ENCODE results near the gene EPHA6. TPM values are rescaled to one million over a fixed set of nuclear protein-coding genes. Genes with fewer than 3 reads are reported as not detected.

Gene EPHA6
- total RNA-seq, 1 experiment from 2014 or later = 2.7 TPM

DNA sequence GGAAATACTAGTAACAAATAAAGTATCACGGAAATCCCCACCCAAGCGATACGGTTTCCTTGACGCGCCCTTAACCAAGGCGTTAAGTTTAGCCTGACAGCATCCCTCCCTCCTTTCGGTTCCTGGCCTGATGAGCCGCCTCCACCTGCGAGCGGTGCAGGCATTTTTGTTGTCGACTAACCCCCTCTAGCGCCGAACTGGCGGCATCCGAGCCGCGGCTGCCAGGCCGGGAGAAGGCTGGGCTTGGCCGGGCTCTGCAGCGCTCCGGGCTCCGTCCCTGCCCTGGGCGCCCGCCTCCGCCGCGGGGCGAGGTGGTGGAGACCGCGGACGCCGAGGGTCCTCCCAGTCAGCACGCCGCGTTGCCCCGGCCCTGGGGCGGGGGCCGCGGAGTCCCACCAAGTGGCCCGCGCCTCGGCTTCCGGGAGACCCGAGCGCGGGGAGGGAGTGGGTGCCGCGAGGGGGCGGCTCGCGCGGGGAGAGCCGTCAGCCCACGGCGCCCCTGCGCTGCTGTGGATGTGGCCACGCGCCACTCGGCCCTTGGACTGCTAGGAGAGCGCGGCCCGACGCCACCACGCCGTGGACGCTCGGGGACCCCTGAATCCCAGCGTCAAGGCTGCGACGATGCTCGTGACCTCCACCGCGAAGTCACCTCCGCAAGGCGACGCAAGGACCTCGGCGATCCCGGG lies 1.1 kb upstream of the EPHA6 start:
- H3K27ac Mint-ChIP-seq (ENCODE audit: unreplicated experiment) = no peak overlapping the region
- BruUV-seq (replicated peaks) = no TSS peak
- intact Hi-C loops (cut with micrococcal nuclease; ENCODE audit: unreplicated experiment) = loop anchor here (1.0 to 10.0 kb wide), 8 partner anchors 56 to 482 kb away; no protein-coding TSS in a partner anchor
- H3K4me3 Mint-ChIP-seq (ENCODE audit: unreplicated experiment) = peak overlapping the region; percentile 76
- Histone ChIP-seq H3K9me3 (no peaks in the 10 kb centered on the region), H3K36me3 (ENCODE audit: control insufficient read depth, insufficient read depth, low read length) (no peaks in the 10 kb centered on the region), H3K27me3 (replicated peaks; ENCODE audit: control insufficient read depth, insufficient read depth, low read length) (no peaks in the 10 kb centered on the region), H3K4me1 (no peaks in the 10 kb centered on the region), H3K4me3 (ENCODE audit: low read depth, low read length) (peak overlapping the region; percentile 67)
- H3K27me3 Mint-ChIP-seq (ENCODE audit: insufficient read depth, unreplicated experiment) = no peaks in the 10 kb centered on the region
- ChIA-PET POLR2A (no interaction called here), CTCF (no interaction called here)
- H3K4me1 Mint-ChIP-seq (ENCODE audit: low read depth, unreplicated experiment) = peaks cover 7% of the 10 kb centered on the region
- TF ChIP-seq, protein P1, sequence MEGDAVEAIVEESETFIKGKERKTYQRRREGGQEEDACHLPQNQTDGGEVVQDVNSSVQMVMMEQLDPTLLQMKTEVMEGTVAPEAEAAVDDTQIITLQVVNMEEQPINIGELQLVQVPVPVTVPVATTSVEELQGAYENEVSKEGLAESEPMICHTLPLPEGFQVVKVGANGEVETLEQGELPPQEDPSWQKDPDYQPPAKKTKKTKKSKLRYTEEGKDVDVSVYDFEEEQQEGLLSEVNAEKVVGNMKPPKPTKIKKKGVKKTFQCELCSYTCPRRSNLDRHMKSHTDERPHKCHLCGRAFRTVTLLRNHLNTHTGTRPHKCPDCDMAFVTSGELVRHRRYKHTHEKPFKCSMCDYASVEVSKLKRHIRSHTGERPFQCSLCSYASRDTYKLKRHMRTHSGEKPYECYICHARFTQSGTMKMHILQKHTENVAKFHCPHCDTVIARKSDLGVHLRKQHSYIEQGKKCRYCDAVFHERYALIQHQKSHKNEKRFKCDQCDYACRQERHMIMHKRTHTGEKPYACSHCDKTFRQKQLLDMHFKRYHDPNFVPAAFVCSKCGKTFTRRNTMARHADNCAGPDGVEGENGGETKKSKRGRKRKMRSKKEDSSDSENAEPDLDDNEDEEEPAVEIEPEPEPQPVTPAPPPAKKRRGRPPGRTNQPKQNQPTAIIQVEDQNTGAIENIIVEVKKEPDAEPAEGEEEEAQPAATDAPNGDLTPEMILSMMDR (IDR thresholded peaks at IDR 0.05; ENCODE audit: insufficient read depth in 1 of 2, low read depth in 1 of 2, low read length in 1 of 2, severe bottlenecking in 1 of 2, unreplicated experiment in 1 of 2) = peak; percentile 63 to 74
- peaks cover 6% of the 10 kb centered on the region for H3K36me3 Mint-ChIP-seq (ENCODE audit: insufficient read depth, unreplicated experiment)
- DNase-seq = peak; percentile 83 to 90
- no peaks in the 10 kb centered on the region for H3K9me3 Mint-ChIP-seq (ENCODE audit: unreplicated experiment)

DNA sequence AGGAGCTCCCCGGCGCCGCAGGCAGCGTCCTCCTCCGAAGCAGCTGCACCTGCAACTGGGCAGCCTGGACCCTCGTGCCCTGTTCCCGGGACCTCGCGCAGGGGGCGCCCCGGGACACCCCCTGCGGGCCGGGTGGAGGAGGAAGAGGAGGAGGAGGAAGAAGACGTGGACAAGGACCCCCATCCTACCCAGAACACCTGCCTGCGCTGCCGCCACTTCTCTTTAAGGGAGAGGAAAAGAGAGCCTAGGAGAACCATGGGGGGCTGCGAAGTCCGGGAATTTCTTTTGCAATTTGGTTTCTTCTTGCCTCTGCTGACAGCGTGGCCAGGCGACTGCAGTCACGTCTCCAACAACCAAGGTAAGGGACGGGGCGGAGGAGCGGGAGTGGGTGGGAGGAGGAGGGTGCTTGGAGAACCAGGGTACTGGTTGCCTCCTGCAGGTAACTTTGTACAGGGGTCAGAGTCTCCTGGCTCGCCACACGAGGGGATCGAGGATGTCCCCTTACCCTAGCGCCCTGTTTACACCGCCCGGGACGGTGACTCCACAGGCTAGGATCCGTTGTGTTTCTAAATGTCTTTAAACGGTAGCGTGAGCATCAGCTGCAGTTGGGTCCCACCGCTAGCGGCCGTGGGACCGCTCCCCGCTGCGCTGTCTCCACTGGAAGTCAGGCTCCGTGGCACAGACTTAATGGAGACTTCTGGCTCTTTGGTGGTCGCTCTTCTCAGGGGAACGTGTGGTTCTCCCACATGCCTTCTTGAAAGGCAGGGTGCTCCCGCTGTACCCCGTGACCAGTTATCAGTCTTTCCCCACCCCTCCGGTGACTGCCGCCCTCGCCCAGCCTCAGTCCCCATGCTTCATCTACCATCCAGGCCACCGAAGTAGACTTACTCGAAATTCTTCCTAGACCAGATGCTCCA lies 515 bp downstream of the EPHA6 start:
- no peaks in the 10 kb centered on the region for H3K9me3 Mint-ChIP-seq (ENCODE audit: unreplicated experiment)
- peak overlapping the region; percentile 76 for H3K4me3 Mint-ChIP-seq (ENCODE audit: unreplicated experiment)
- Histone ChIP-seq H3K4me3 (ENCODE audit: low read depth, low read length) (no peak overlapping the region; the same call in 1 of the 2 replicates), H3K4me1 (no peaks in the 10 kb centered on the region), H3K36me3 (ENCODE audit: control insufficient read depth, insufficient read depth, low read length) (no peaks in the 10 kb centered on the region), H3K9me3 (no peaks in the 10 kb centered on the region), H3K27me3 (replicated peaks; ENCODE audit: control insufficient read depth, insufficient read depth, low read length) (no peaks in the 10 kb centered on the region)
- H3K27me3 Mint-ChIP-seq (ENCODE audit: insufficient read depth, unreplicated experiment) = no peaks in the 10 kb centered on the region
- intact Hi-C loops (cut with micrococcal nuclease; ENCODE audit: unreplicated experiment) = loop anchor here (5.0 to 10.0 kb wide), 4 partner anchors 183 to 340 kb away; no protein-coding TSS in a partner anchor
- H3K4me1 Mint-ChIP-seq (ENCODE audit: low read depth, unreplicated experiment) = peaks cover 7% of the 10 kb centered on the region
- no peak overlapping the region for H3K27ac Mint-ChIP-seq (ENCODE audit: unreplicated experiment)
- ChIA-PET POLR2A (no interaction called here), CTCF (no interaction called here)
- no peak for DNase-seq
- TF ChIP-seq, protein P1 (IDR thresholded peaks at IDR 0.05; ENCODE audit: insufficient read depth in 1 of 2, low read depth in 1 of 2, low read length in 1 of 2, severe bottlenecking in 1 of 2, unreplicated experiment in 1 of 2) = no peak
- peaks cover 6% of the 10 kb centered on the region for H3K36me3 Mint-ChIP-seq (ENCODE audit: insufficient read depth, unreplicated experiment)
- BruUV-seq (replicated peaks) = no TSS peak

DNA sequence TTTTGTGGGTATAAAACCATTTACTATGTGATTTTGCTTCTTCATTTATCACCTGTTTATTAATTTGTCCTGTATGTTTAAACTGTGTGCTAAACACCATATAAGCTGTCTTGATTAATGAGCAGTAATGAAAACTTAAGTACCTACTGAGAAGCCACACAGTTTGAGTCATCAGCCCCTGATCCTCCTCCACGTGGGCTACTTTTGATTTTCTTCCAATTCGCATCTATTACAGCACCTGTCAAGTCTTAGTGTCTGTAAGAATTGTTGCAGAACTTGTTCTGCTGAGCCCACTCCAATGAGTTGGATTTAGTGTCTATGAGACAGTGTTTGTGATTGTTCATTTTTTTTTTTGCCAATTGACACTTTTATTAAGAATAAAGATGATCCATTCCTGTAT lies 16.8 kb downstream of the EPHA6 start:
- TF ChIP-seq, protein P1 (IDR thresholded peaks at IDR 0.05; ENCODE audit: insufficient read depth in 1 of 2, low read depth in 1 of 2, low read length in 1 of 2, severe bottlenecking in 1 of 2, unreplicated experiment in 1 of 2) = no peak
- no peak for DNase-seq
- no TSS peak for BruUV-seq (replicated peaks)
- Histone ChIP-seq H3K9me3 (no peaks in the 10 kb centered on the region), H3K4me3 (ENCODE audit: low read depth, low read length) (no peak overlapping the region), H3K27me3 (replicated peaks; ENCODE audit: control insufficient read depth, insufficient read depth, low read length) (no peaks in the 10 kb centered on the region), H3K4me1 (no peaks in the 10 kb centered on the region), H3K36me3 (ENCODE audit: control insufficient read depth, insufficient read depth, low read length) (no peaks in the 10 kb centered on the region)
- no peak overlapping the region for H3K27ac Mint-ChIP-seq (ENCODE audit: unreplicated experiment)
- POLR2A ChIA-PET = no interaction called here
- H3K4me1 Mint-ChIP-seq (ENCODE audit: low read depth, unreplicated experiment) = no peaks in the 10 kb centered on the region
- no peaks in the 10 kb centered on the region for H3K36me3 Mint-ChIP-seq (ENCODE audit: insufficient read depth, unreplicated experiment)
- no peaks in the 10 kb centered on the region for H3K27me3 Mint-ChIP-seq (ENCODE audit: insufficient read depth, unreplicated experiment)
- CTCF ChIA-PET = no interaction called here
- H3K9me3 Mint-ChIP-seq (ENCODE audit: unreplicated experiment) = no peaks in the 10 kb centered on the region
- no peak overlapping the region for H3K4me3 Mint-ChIP-seq (ENCODE audit: unreplicated experiment)
- intact Hi-C loops (cut with micrococcal nuclease; ENCODE audit: unreplicated experiment) = no loop called here

Measured in Caco-2 (cell line).